HG03457 (cell line): ENCODE measurements around the gene AMBN.
"Not testable (repeated sequence)": the region's sequence is repeated elsewhere in the genome, so short reads cannot be mapped to it uniquely, and the experiment has no call there.

ENCODE experiments used
- ATAC-seq: cut with Tn5 transposase; IDR thresholded peaks from one replicate; pipeline ENCODE4 v1.9.1; 2021; ENCODE audit warnings: moderate number of reproducible peaks; ENCODE audit not compliant: unreplicated experiment

The AMBN gene

GRCh38 chr4:70607334-70607853, 15.3 kb downstream of the AMBN start:
- no peak for ATAC-seq

DNA sequence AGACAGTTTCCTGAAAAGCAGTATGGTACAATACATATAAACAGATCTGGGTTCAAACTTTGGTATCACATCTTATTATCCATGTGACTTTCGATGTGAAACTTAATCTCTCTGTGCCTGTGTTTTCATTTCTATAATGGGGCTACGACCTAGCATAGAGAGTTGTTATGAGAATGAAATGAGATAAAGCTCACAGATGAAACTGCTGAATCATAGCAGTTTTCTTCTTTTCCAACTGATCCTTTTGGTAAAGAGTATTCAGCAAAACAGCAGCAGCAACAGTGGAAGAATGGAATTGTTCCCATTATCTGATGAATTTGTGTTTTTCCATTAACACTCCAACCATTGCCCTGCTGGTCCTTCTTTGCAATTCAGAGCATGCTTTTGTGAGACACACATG, 16.3 kb downstream of the AMBN start:
- ATAC-seq = no peak

- ATAC-seq = peak; percentile 69
Measured at GRCh38 chr4:70613306-70614183, 21.5 kb downstream of the AMBN start.

GRCh38 chr4:70614184-70614555, 22.1 kb downstream of the AMBN start:
- ATAC-seq = no peak

DNA sequence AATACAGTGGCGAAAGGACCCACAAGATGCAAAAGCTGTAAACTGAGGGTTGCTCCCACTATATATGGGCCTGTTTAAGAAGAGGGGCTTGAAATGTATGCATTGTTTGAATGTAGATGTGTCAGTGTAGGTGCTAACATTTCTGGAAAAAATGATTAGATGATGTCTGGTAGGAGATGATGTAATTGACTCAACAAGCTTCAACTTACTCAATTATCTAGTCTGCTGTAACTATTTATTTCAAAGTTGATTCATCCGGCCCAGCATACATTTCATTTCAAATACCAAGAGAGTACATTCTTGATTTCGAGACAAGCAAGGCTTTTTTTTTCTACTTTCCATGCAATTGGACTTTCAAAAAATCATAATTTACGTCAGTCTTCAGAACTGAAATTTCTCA, 27.2 kb downstream of the AMBN start:
- no peak for ATAC-seq

DNA sequence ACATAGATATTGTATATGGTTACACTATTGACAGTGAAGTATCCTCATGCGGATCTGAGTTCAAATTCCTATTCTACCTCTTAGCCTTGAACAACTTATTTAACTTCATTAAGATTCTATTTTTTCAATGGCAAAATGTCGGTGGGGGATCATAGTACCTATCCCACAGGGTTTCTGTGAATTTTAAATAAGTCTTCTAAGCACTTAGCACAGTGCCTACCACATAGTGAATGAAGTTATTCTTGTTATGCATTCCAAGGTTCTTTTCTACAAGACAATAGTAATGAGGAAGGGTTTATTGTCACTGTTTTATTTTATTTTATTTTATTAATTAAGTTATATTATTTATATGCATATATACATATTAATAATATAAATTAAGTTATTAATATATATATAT, 27.7 kb downstream of the AMBN start:
- ATAC-seq = no peak

DNA sequence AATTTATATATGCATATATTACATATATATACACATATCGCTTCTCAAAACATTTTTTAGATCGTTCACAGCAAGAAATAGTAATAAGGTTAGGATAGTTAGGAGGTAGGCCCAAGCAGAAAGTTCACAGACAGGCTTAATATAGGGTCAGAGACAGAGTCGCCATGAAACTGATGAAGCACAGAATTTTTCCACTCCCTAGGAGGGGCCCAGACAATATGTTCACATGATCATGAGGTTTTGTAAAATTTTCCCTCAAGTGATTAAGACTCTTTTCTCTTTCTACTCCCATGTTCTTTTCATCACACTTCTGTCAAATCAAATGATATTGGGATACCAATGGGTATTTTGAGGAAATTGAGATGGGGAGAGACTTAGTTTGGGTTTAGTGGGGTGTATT, 31.3 kb downstream of the AMBN start:
- ATAC-seq = no peak

- no peak for ATAC-seq
Measured at GRCh38 chr4:70624226-70624793, 32.3 kb downstream of the AMBN start.

- ATAC-seq = no peak
Measured at GRCh38 chr4:70627620-70628019, 35.6 kb downstream of the AMBN start.

DNA sequence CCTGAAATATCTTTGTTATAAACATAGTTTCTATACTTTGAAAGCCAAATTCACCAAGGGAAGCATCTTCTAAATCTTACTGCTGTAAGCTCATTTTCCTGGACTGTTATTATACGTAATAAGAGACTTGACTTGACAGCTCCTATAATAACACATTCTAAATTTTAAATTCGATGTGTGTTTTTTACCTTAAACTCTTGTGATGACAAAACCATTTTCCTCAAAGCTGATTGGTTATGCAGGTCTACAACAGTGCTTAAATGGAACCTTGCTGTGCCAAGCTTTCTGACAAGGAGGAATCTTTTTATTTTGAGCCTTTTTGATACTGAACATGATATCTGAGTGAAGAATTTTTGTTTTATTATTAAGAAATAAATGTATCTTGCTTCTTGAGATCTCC, 36.4 kb downstream of the AMBN start, which contains the start of gene ENAM:
Gene ENAM, plus strand, starts transcription at position 301 of the 400 bp plus-strand sequence. CDS start 757 bp downstream, outside the sequence.
- no peak for ATAC-seq

- ATAC-seq = no peak
Measured at GRCh38 chr4:70629469-70630090, 37.5 kb downstream of the AMBN start.

GRCh38 chr4:70630162-70630561, 38.1 kb downstream of the AMBN start:
- ATAC-seq = no peak

DNA sequence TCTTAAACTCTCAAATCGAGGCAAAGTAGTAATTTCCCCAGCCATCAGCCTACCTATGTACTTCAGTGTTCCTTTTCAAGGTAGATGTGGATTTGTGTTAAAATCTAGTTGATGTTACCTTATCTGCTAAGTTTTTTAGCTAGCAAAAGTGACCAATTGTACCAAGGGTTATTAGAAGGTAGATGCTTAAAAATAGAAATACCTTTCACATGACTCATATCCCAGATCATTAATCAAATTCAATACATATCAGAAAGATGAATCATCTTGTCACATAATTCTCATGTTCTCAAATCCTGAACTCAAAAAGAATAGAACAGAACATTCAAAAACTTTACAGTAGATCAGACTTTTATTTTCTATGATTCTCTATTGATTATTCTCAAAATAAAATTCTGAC, 40.0 kb downstream of the AMBN start:
- no peak for ATAC-seq

- no peak for ATAC-seq
Measured at GRCh38 chr4:70634482-70634881, 42.4 kb downstream of the AMBN start.

GRCh38 chr4:70637239-70637913, 45.3 kb downstream of the AMBN start:
- no peak for ATAC-seq

- ATAC-seq = peak; percentile 53
Measured at GRCh38 chr4:70640192-70640591, 48.1 kb downstream of the AMBN start.

DNA sequence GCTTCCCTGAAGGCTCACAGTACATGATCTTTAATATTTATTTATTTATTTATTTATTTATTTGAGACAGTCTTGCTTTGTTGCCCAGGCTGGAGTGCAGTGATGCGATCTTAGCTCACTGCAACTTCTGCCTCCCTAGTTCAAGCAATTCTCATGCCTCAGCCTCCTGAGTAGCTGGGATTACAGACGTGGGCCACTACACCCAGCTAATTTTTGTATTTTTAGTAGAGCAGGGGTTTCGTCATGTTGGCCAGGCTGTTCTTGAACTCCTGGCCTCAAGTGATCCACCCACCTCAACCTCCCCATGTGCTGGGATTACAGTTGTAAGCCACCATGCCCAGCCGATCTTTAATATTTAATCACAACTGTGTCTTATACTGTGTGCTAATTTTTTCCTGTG, 58.7 kb downstream of the AMBN start:
- not testable (repeated sequence) for ATAC-seq

DNA sequence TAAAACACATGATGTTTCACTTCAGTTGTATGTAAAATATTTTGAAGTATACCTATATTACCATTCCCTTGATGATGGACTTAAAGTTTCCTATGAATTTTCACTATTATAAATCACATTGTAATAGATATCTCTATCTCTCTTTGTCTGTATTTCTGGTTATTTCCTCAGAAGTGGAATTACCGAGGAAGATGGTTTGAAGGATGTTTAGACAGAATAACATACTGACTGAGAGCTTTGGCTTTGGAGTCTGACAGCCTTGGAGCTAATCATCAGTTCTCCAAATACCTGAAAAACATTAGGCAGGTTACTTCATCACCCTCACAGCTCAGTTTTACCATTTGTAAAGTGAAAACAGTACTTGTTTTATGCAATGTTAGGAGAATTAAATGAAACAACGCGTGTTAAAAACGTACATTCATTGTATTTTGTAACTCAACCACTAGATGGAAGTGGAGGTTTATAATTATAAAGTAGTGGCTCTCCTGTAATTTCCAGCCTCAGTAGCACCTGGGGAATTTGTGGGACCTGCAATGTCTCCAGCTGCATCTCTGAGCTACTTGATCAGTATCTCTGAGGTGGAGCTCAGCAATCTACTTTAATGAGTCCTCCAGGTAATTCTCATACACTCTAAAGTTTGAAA, 59.9 kb downstream of the AMBN start:
- no peak for ATAC-seq

- ATAC-seq = no peak
Measured at GRCh38 chr4:70654605-70655011, 62.6 kb downstream of the AMBN start.
